Fibroblast of skin of right biceps (primary cell): ENCODE results near the gene DNMT3A.

Experiments used
- DNase-seq: peaks from one replicate; pipeline ENCODE4 v3.0.0-alpha.2; 2013

Gene DNMT3A

GRCh38 chr2:25303633-25304236, 38.0 kb downstream of the DNMT3A start:
- DNase-seq = no peak

GRCh38 chr2:25302758-25303375, 38.9 kb downstream of the DNMT3A start:
- no peak for DNase-seq

GRCh38 chr2:25301453-25302352, 40.0 kb downstream of the DNMT3A start:
- peak; percentile 84 for DNase-seq

GRCh38 chr2:25300001-25300400, 41.7 kb downstream of the DNMT3A start:
- DNase-seq = no peak

- DNase-seq = no peak
Observed at GRCh38 chr2:25298776-25299431, 42.8 kb downstream of the DNMT3A start.

GRCh38 chr2:25297738-25298137, 44.0 kb downstream of the DNMT3A start:
- no peak for DNase-seq

GRCh38 chr2:25295621-25296020, 46.1 kb downstream of the DNMT3A start:
- DNase-seq = no peak

GRCh38 chr2:25294573-25295462, 46.9 kb downstream of the DNMT3A start:
- DNase-seq = peak; percentile 20

- DNase-seq = no peak
Observed at GRCh38 chr2:25293958-25294562, 47.7 kb downstream of the DNMT3A start.

GRCh38 chr2:25293145-25293544, 48.6 kb downstream of the DNMT3A start:
- no peak for DNase-seq

- DNase-seq = no peak
Observed at GRCh38 chr2:25292408-25292807, 49.3 kb downstream of the DNMT3A start.

GRCh38 chr2:25290811-25291495, 50.8 kb downstream of the DNMT3A start:
- no peak for DNase-seq

- no peak for DNase-seq
Observed at GRCh38 chr2:25286723-25287483, 54.8 kb downstream of the DNMT3A start.

- DNase-seq = peak; percentile 12
Observed at GRCh38 chr2:25286025-25286400, 55.7 kb downstream of the DNMT3A start.

GRCh38 chr2:25285265-25286024, 56.3 kb downstream of the DNMT3A start:
- DNase-seq = no peak

- DNase-seq = no peak
Observed at GRCh38 chr2:25284756-25285155, 57.0 kb downstream of the DNMT3A start.

GRCh38 chr2:25283921-25284320, 57.8 kb downstream of the DNMT3A start:
- no peak for DNase-seq

GRCh38 chr2:25281941-25282340, 59.8 kb downstream of the DNMT3A start:
- DNase-seq = no peak

- DNase-seq = no peak
Observed at GRCh38 chr2:25281522-25281921, 60.2 kb downstream of the DNMT3A start.
